NCI-H1417 treated with DMSO at 0.1 percent for 48 hours (cell line): ENCODE measurements around the gene LENG8.
"Not testable (repeated sequence)": the region's sequence is repeated elsewhere in the genome, so short reads cannot be mapped to it uniquely, and the experiment has no call there.

Experiments
- DNase-seq: peaks from one replicate; lab custom pipeline; 2025; lab: John Stamatoyannopoulos, UW

Gene LENG8

DNA sequence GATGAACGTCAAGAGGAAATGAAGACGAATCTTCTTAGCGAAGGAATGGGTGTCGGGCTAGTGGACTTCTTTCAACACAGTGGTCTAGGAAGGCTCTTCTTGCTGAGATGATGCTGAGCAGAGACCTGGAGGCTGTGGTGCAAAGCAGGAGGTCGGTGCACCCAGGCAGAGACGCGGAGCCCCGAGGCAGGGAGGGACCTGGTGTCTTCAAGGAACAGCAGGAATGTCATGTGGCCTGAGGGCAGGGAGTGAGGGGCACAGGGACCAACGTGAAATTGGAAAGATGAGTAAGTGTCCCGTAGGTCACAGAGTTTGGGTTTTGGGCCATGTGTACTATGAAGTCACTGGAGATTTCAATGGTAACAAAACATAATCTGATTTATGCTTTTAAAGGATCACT lies 35.5 kb downstream of the LENG8 start:
- no peak for DNase-seq

DNA sequence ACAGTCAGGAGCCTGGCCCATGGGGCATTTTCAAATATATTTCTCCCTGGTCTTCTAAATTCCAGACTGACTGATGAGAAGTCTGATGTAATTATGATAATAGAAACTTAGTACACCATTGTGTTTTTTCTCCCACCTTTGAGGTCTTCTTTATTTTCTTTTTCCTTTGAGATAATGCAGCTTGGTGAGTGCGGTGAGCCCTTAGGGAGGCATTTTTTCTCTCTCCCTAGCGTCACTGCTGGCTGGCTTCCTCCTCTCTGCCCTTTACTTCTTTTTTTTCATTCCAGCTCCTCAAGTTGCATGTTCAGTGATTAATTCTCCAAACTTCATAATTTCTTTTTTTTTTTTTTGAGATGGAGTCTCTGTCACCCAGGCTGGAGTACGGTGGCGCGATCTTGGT lies 36.9 kb downstream of the LENG8 start:
- no peak for DNase-seq

DNA sequence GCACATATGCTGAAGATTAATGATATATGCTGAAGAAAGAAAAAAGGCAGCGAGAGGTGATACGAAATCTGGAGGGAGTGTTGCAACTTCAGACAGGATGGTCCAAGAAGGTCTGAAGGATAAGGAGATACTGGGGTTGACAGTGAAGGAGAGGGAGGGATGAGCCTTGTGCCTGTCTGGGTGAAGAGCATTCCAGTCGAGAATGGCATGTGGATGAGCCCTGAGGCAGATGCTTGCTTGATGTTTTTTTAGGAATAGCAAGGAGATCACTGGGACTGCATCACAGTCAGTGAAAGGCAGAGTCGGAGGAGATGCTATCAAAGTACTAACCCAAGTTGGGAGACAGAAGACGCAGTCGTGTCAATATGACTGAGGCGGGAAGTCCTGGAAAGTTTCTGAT lies 40.3 kb downstream of the LENG8 start:
- DNase-seq, result no peak

DNA sequence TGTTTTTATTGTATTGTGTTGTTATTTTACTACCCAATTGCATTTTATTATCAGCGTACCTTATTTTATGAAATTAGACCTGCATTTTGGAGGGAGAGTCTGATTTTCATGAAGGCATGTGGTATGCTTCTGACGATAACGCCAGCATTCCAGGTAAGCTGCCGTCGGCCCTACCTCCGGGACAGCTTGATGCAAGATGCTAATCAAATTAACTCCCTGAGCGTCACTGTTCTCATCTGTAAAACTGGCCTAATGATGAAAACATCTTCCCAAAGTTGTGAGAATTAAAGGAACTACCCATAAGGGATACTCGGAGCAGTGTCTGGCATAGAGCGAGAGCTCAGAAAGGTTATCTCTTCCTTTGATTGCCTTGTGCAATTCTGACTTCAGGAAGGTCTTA lies 40.8 kb downstream of the LENG8 start:
- DNase-seq, result no peak

DNA sequence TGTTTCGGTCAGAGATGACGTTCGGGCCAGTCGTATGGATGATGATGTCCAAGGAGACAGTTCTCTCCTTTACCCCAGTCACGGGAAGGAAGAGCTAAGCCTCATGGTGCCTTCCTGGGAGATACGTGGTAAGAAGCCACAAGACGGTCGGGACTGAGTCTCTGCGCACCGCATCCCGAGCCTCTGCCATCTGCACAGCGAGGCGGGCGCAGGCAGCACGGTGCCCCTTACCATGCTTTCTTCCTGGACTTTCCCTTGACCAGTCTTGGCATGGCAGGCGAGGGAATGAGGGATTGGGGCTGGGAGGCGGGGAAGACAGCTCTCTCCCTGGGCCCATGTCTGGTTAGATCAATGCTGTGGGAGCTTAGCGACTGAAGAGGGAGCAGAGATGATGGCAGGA lies 43.6 kb downstream of the LENG8 start:
- DNase-seq, result no peak

DNA sequence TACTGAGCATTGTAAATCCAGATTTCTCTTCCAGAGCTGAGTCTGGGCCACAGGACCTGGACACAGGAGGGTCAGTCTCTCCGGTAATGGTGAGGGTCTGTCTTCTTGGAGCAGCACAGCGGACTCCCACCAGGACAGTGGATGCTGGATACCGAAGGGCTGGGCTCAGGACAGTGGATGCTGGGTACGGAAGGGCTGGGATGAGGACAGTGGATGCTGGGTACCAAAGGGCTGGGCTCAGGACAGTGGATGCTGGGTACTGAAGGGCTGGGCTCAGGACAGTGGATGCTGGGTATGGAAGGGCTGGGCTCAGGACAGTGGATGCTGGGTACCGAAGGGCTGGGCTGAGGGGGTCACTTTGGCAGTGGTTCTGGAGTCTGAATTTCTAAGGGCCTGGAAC lies 44.1 kb downstream of the LENG8 start:
- DNase-seq, result not testable (repeated sequence)

DNA sequence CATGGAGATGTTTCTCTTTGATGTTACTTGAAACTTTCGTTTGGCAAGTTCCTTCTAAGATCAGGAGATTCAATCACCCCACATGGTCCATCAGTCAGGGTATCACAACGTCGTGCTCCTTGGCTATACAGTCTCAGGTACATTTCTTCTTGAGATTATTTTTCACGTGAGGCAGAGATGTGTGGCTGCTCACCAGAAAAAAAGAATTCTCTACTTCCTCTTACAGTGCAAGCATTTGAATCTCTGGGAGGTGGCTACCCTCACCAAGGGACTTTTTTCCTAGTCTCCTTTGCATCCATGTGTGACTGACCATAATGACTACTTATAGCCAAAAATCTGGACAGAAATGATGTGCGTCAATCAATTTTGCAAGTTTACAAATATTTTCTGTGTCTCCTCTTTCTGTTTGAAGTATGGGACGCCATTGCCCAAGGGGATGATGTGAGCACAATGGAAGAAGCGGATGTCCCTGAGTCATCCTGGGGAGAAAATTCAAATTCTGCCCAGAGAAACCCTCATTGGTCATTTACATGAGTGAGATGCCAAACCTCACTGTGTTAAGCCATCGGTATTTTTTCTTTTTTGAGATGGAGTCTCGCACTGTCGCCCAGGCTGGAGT lies 45.1 kb downstream of the LENG8 start:
- no peak for DNase-seq

DNA sequence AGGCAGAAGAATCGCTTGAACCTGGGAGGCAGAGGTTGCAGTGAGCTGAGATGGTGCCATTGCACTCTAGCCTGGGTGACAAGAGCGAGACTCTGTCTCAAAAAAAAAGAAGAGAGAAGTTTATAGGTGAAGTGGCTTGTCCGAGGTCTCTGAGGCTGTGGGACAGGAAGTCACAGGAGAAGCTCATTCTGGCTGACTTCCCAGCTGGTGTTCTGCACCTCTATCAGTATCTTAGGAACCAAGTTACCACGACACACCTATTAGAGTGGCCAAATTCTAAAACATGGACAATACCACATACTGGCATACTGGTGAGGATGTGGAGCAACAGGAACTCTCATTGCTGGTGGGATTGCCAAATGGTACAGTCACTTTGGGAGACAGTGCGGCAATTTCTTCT lies 46.3 kb downstream of the LENG8 start:
- DNase-seq, result not testable (repeated sequence)

DNA sequence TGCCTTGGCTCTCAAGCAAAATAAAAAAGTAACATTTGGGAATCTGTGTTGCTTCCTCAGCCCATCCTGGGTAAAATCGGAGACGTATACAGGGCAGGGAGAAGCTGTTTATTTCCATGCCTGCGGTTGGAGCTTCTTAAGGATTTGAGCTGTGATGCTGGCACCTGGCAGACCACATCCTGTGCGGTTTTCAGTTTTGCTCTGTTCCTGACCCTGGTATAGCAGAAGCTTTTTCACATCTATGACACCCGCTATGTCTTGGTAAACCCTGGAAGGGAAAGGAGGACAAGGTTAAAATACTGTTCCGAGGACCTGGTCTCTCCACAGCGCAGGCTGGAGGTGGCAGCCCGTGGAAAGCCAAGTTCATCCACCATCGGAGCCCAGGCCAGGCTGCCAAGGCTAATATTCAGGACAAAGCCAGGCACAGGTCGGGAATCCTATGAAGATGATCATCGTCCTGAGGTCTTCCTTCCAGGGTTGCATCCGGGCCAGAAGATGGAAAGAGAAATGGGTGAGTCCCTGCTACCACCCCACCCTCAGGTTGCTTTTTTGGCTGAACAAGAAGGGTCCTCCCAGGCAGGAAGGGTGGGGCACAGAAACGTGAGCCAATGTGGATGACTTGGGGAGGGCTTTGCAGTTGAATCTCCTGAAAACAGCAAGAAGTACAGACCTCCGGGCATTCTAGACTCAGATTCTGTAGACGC lies 48.9 kb downstream of the LENG8 start:
- DNase-seq, result not testable (repeated sequence)

DNA sequence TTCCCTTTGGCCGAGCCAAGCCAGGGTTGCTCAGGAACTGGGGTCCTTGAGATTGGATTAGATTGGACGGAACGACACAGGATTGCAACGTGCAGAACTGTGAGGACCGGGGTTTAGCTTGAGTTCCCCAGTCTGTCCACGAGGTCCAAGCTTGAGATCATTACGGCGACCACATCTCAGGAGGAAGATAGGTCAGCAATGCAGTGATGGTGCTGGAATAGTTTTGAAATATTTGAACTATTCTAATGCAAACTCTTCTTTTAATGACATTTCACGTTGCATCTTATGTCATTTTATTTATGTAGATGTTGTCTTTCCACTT lies 49.4 kb downstream of the LENG8 start:
- not testable (repeated sequence) for DNase-seq

DNA sequence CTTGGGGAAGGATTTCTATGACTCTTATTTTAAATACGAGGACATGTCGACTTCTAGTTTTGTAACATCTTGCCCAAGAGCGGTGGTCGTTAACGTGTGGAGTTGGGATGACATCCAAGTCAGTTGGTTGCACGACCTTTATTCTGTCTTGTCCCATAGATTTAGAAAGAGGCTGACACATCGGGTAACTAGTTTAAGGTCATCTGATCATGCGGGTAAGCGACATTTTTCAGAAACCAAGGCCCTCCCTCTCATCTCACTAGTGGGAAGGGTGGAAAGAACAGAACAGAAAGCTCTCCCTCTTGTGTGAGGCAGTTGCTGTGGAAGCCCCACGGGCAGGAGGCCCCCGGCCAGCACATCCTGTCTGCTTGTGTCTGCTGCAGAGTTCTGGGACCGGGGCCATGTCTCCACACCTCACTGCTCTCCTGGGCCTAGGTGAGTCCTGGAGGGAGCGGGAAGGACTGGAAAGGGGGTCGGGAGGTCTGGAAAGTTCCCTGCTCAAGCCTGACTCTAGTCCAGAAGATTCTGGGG lies 53.6 kb downstream of the LENG8 start, which contains the start of gene LAIR2:
TSS of gene LAIR2 (plus strand) at position 314 of the 531 bp plus-strand sequence. CDS start at position 402, 88 bp downstream.
- DNase-seq, result no peak

DNA sequence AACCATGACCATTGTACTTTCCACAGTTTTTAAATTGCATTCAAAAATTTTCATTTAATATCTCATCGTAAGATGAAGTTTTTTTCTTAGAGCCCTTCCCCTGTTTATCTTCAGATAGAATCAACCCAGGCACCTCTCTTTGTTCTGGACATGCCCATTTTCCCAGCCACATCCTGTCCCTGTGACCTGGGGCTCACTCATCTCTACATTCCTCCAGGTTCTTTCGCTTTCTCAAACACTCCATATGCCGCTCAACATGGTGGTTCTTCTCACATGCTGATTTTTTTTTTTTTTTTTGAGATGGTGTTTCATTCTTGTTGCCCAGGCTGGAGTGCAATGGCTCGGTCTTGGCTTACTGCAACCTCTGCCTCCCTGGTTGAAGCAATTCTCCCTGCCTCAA lies 56.5 kb downstream of the LENG8 start:
- DNase-seq, result not testable (repeated sequence)

DNA sequence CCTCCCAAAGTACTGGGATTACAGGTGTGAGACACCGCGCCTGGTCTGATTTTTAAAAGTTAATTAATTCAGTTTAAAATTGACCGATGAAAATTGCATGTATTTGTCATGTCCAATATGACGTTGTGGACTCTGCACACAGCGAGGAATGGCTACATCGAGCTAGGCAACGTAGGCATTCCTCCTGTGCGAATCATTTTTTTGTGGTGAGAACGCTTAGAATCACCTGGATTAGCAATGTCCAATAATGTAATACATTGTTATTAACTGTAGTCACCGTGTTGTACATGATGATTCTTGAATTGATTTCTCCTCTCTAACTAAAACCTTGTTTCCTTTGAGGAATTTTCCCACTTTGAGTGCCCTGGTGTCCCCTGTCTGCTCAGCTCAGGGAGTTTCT lies 57.1 kb downstream of the LENG8 start:
- no peak for DNase-seq

DNA sequence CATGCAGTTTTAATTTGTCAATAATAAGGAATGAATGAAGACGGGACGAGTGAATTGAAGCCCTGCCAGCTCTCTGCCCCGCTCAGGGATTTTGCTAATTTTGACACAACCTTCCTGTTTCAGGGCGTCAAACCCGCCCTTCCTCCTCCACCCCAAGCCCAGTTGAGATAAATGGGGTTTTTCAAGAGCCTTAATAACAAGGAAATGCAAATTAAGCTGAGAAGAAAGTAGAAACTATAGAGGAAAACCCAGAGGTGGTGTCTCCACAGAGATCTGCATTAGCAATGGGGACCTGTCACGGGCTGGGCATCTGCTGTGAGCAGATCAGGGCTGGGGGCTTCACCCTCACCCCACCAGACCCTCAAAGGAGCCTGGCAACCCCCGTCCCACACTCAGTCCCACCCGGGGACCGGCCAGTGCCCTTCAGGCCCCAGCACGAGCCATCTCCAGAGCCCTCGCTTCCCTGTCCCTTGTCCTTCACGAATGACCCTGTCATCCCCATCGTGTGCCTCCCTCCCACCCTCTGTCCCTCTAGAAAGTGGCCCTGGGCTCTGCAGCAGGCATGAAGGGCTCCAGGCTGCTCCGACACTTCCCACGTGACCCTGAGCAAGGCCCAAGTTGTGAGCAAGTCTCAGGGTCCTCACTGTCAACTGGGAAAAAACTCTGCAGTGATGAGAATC lies 58.2 kb downstream of the LENG8 start:
- not testable (repeated sequence) for DNase-seq

DNA sequence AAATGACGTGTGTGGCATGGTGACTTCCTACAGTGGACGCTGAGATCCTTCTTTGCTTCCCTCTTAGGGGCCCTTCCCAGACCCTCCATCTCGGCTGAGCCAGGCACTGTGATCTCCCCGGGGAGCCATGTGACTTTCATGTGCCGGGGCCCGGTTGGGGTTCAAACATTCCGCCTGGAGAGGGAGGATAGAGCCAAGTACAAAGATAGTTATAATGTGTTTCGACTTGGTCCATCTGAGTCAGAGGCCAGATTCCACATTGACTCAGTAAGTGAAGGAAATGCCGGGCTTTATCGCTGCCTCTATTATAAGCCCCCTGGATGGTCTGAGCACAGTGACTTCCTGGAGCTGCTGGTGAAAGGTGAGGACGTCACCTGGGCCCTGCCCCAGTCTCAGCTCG lies 58.8 kb downstream of the LENG8 start:
- DNase-seq, result no peak

DNA sequence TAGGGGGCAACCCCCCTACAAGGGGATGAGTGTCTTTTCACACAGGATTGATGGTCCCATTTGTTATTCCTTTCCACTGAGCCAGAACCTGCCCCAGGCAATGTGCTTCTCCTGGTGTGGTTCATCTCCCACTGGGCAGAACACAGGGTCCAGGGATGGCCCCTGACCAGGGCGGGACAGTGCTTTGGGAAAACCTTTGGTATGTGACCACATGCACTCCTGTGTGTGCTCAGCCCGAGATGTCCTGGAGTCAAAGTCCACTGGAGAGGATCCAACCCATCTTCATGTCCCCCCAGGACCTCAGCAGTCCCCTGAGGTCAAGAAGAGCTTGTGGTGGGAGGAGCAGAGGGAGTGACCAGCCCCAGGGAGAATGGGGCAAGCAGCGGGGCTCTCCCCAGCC lies 59.5 kb downstream of the LENG8 start:
- not testable (repeated sequence) for DNase-seq

DNA sequence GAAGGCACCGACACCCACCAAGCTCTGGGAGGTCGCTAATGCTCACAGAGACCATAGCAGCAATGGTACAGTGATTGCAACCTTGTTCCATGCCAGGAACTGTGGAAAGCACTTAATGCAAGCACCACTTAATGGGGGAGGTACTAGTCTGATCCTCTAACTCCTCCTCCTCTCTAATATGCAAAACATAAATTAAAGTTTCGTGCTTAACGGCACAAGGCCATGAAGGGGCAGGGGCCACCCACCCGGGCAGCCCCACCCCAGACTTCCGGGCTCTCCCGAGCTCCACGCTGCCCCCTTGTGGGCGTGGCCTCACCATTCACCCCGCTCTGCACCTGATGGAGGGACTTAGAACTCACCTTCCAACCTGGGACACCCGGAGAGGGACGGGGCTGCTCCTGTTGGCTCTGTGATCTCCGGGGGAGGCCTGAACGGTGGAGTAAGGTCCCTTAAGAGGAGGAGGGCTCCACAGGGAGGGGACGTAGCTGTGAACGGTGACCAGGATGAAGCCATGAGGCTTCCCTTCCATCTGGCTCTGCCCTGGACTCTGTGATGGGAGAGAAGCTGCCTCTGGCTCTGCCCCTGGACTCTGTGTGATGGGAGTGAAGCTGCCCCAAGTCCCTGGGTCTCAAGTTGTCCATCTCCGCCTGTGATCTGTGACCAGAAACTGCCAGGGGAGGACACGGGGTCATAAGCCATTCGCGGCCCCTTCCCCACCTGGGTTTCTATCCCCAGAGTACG lies 60.4 kb downstream of the LENG8 start:
- not testable (repeated sequence) for DNase-seq
